ENCODE measurements around the gene TOGARAM2.
"Not testable (repeated sequence)": the region's sequence is repeated elsewhere in the genome, so short reads cannot be mapped to it uniquely, and the experiment has no call there.

Gene TOGARAM2

GRCh38 chr2:29075894-29076705, 95.0 kb downstream of the TOGARAM2 start:
- H3K4me3 ChIP-seq (ENCODE audit: low read length in 2 of 2) = peak overlapping the region in 1 of 2 donors; percentile 47
- H3K9ac ChIP-seq (ENCODE audit: low read length in 2 of 2) = no peak overlapping the region
- peaks cover 5% of the 10 kb centered on the region for H3K4me1 ChIP-seq (ENCODE audit: control insufficient read depth, insufficient read depth, low read length)
- H3K27me3 ChIP-seq (ENCODE audit: control insufficient read depth in 1 of 2, insufficient read depth in 2 of 2, low read length in 2 of 2) = no peaks in the 10 kb centered on the region
- H3K9me3 ChIP-seq (ENCODE audit: control insufficient read depth in 2 of 2, low read length in 2 of 2) = peaks cover 0 to 2% of the 10 kb centered on the region in 2 donors
- no peak overlapping the region for H3K27ac ChIP-seq (ENCODE audit: low read length)
- H3K36me3 ChIP-seq (ENCODE audit: control insufficient read depth in 2 of 2, insufficient read depth in 2 of 2, low read length in 2 of 2) = no peaks in the 10 kb centered on the region

- no peaks in the 10 kb centered on the region for H3K27me3 ChIP-seq (ENCODE audit: control insufficient read depth in 1 of 2, insufficient read depth in 2 of 2, low read length in 2 of 2)
- no peak overlapping the region for H3K27ac ChIP-seq (ENCODE audit: low read length)
- no peak overlapping the region for H3K4me3 ChIP-seq (ENCODE audit: low read length in 2 of 2)
- no peaks in the 10 kb centered on the region for H3K36me3 ChIP-seq (ENCODE audit: control insufficient read depth in 2 of 2, insufficient read depth in 2 of 2, low read length in 2 of 2)
- H3K9ac ChIP-seq (ENCODE audit: low read length in 2 of 2) = no peak overlapping the region
- H3K4me1 ChIP-seq (ENCODE audit: control insufficient read depth, insufficient read depth, low read length) = peaks cover 5% of the 10 kb centered on the region
- peaks cover 0 to 2% of the 10 kb centered on the region in 2 donors for H3K9me3 ChIP-seq (ENCODE audit: control insufficient read depth in 2 of 2, low read length in 2 of 2)
These were observed 98.8 kb downstream of the TOGARAM2 start for GRCh38 chr2:29079887-29080286.

GRCh38 chr2:29080886-29081743, 100.0 kb downstream of the TOGARAM2 start:
- H3K27me3 ChIP-seq (ENCODE audit: control insufficient read depth in 1 of 2, insufficient read depth in 2 of 2, low read length in 2 of 2) = no peaks in the 10 kb centered on the region
- no peak overlapping the region for H3K4me3 ChIP-seq (ENCODE audit: low read length in 2 of 2)
- no peak overlapping the region for H3K27ac ChIP-seq (ENCODE audit: low read length)
- peaks cover 4% of the 10 kb centered on the region for H3K4me1 ChIP-seq (ENCODE audit: control insufficient read depth, insufficient read depth, low read length)
- H3K9me3 ChIP-seq (ENCODE audit: control insufficient read depth in 2 of 2, low read length in 2 of 2) = peaks cover 0 to 2% of the 10 kb centered on the region in 2 donors
- H3K36me3 ChIP-seq (ENCODE audit: control insufficient read depth in 2 of 2, insufficient read depth in 2 of 2, low read length in 2 of 2) = no peaks in the 10 kb centered on the region
- no peak overlapping the region for H3K9ac ChIP-seq (ENCODE audit: low read length in 2 of 2)

DNA sequence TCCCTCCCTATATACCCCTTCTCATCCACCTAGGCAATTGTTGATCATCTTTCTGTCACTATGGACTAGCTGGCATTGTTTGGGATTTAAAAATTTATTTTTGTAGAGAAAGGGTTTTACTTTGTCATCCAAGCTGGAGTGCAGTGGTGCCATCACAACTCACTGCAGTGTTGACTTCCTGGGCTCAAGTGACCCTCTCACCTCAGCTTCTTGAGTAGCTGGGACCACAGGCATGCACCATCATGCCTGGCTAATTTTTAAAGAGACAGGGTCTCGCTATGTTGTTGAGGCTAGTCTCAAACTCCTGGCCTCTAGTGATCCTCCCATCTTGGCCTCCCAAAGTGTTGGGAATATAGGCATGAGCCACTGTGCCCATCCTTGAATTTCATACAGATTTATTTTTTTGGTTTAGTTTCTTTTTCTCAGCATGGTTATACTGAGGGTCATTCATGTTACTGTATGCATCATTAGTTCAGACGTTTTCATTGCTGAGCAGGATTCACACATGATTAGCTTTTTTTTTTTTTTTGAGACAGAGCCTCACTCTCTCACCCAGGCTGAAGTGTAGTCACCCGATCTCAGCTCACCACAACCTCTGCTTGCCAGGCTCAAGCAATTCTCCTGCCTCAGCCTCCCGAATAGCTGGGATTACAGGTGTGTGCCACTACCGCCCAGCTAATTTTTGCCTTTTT, 101.9 kb downstream of the TOGARAM2 start:
- H3K9ac ChIP-seq (ENCODE audit: low read length in 2 of 2) = no peak overlapping the region
- H3K36me3 ChIP-seq (ENCODE audit: control insufficient read depth in 2 of 2, insufficient read depth in 2 of 2, low read length in 2 of 2) = no peaks in the 10 kb centered on the region
- H3K27ac ChIP-seq (ENCODE audit: low read length) = no peak overlapping the region
- peaks cover 0 to 2% of the 10 kb centered on the region in 2 donors for H3K9me3 ChIP-seq (ENCODE audit: control insufficient read depth in 2 of 2, low read length in 2 of 2)
- H3K27me3 ChIP-seq (ENCODE audit: control insufficient read depth in 1 of 2, insufficient read depth in 2 of 2, low read length in 2 of 2) = no peaks in the 10 kb centered on the region
- H3K4me1 ChIP-seq (ENCODE audit: control insufficient read depth, insufficient read depth, low read length) = no peaks in the 10 kb centered on the region
- no peak overlapping the region for H3K4me3 ChIP-seq (ENCODE audit: low read length in 2 of 2)

DNA sequence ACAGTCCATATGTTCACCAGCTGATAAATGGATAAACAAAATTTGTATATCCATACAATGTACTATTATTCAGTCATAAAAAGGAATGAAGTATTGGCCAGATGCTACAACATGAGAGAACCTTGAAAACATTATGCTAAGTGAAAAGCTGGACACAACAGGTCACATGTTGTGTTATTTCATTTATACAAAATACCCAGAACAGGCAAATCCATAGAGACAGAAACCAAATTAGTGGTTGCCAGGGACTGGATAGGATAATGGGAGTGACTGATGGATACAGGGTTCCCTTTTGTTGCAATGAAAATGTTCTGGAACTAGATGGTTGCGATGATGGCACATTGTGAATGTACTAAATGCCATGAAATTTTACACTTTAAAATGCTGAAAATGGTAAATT, 103.5 kb downstream of the TOGARAM2 start:
- Histone ChIP-seq H3K4me1 (ENCODE audit: control insufficient read depth, insufficient read depth, low read length) (no peaks in the 10 kb centered on the region), H3K9me3 (ENCODE audit: control insufficient read depth in 2 of 2, low read length in 2 of 2) (peaks cover 0 to 2% of the 10 kb centered on the region in 2 donors), H3K36me3 (ENCODE audit: control insufficient read depth in 2 of 2, insufficient read depth in 2 of 2, low read length in 2 of 2) (no peaks in the 10 kb centered on the region), H3K27ac (ENCODE audit: low read length) (no peak overlapping the region), H3K27me3 (ENCODE audit: control insufficient read depth in 1 of 2, insufficient read depth in 2 of 2, low read length in 2 of 2) (no peaks in the 10 kb centered on the region), H3K4me3 (ENCODE audit: low read length in 2 of 2) (no peak overlapping the region), H3K9ac (ENCODE audit: low read length in 2 of 2) (no peak overlapping the region)

- not testable (repeated sequence) for H3K36me3 ChIP-seq (ENCODE audit: control insufficient read depth in 2 of 2, insufficient read depth in 2 of 2, low read length in 2 of 2); H3K27me3 ChIP-seq (ENCODE audit: control insufficient read depth in 1 of 2, insufficient read depth in 2 of 2, low read length in 2 of 2); H3K9ac ChIP-seq (ENCODE audit: low read length in 2 of 2); H3K27ac ChIP-seq (ENCODE audit: low read length); H3K4me3 ChIP-seq (ENCODE audit: low read length in 2 of 2); H3K4me1 ChIP-seq (ENCODE audit: control insufficient read depth, insufficient read depth, low read length); H3K9me3 ChIP-seq (ENCODE audit: control insufficient read depth in 2 of 2, low read length in 2 of 2)
These were observed 109.2 kb downstream of the TOGARAM2 start for GRCh38 chr2:29090311-29090710.

- Histone ChIP-seq H3K36me3 (ENCODE audit: control insufficient read depth in 2 of 2, insufficient read depth in 2 of 2, low read length in 2 of 2) (no peaks in the 10 kb centered on the region), H3K27me3 (ENCODE audit: control insufficient read depth in 1 of 2, insufficient read depth in 2 of 2, low read length in 2 of 2) (no peaks in the 10 kb centered on the region), H3K9ac (ENCODE audit: low read length in 2 of 2) (no peak overlapping the region), H3K4me3 (ENCODE audit: low read length in 2 of 2) (no peak overlapping the region), H3K4me1 (ENCODE audit: control insufficient read depth, insufficient read depth, low read length) (no peaks in the 10 kb centered on the region), H3K9me3 (ENCODE audit: control insufficient read depth in 2 of 2, low read length in 2 of 2) (no peaks in the 10 kb centered on the region), H3K27ac (ENCODE audit: low read length) (no peak overlapping the region)
These were observed 115.9 kb downstream of the TOGARAM2 start for GRCh38 chr2:29096969-29097368.

DNA sequence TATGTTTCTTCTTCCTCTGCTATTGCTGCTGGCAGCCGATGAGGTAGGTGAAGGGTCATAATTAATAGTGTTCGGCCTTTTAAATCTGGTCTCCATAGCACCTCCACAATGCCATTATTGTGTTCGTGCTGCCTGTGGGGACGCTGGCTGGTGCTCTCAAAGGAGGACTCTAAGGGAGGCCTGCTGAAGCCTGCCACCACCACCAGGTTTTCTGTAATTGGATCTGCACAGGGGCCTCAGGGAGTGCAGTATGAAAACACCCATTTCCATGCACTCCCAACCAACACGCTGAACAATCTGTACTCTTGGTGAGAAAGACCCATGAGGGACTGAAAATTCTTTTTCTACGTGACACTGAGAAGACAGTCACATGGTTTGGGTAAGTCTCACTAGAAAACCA, 116.5 kb downstream of the TOGARAM2 start:
- Histone ChIP-seq H3K36me3 (ENCODE audit: control insufficient read depth in 2 of 2, insufficient read depth in 2 of 2, low read length in 2 of 2) (no peaks in the 10 kb centered on the region), H3K27ac (ENCODE audit: low read length) (no peak overlapping the region), H3K9me3 (ENCODE audit: control insufficient read depth in 2 of 2, low read length in 2 of 2) (no peaks in the 10 kb centered on the region), H3K27me3 (ENCODE audit: control insufficient read depth in 1 of 2, insufficient read depth in 2 of 2, low read length in 2 of 2) (no peaks in the 10 kb centered on the region), H3K4me1 (ENCODE audit: control insufficient read depth, insufficient read depth, low read length) (no peaks in the 10 kb centered on the region), H3K4me3 (ENCODE audit: low read length in 2 of 2) (no peak overlapping the region), H3K9ac (ENCODE audit: low read length in 2 of 2) (no peak overlapping the region)

DNA sequence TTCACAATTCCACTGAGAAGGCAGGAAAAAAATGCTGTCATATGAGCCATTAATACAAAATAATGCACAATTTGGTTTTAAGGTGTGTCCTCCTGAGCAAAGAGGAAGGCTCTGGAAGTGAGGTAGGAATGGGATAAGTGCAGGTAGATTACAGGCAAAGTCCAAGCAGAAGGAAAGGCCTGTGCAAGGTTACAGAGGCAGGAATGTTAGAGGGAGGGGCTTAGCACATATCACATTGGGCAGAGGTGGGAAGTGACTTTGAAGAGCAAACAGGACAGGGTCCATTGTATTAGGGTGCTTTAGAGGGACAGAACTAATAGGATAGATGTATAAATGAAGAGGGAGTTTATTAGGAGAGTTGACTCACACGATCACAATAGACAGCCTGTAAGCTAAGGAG, 119.5 kb downstream of the TOGARAM2 start:
- no peaks in the 10 kb centered on the region for H3K27me3 ChIP-seq (ENCODE audit: control insufficient read depth in 1 of 2, insufficient read depth in 2 of 2, low read length in 2 of 2)
- no peak overlapping the region for H3K27ac ChIP-seq (ENCODE audit: low read length)
- no peaks in the 10 kb centered on the region for H3K9me3 ChIP-seq (ENCODE audit: control insufficient read depth in 2 of 2, low read length in 2 of 2)
- H3K36me3 ChIP-seq (ENCODE audit: control insufficient read depth in 2 of 2, insufficient read depth in 2 of 2, low read length in 2 of 2) = no peaks in the 10 kb centered on the region
- no peak overlapping the region for H3K9ac ChIP-seq (ENCODE audit: low read length in 2 of 2)
- no peak overlapping the region for H3K4me3 ChIP-seq (ENCODE audit: low read length in 2 of 2)
- H3K4me1 ChIP-seq (ENCODE audit: control insufficient read depth, insufficient read depth, low read length) = no peaks in the 10 kb centered on the region
